Measurements from ENCODE around the gene GRIA4.

Gene GRIA4

GRCh38 chr11:105609832-105610781 lies at the start of gene GRIA4:
GRIA4 (plus strand) TSS chr11:105610073; CDS start chr11:105610998, 925 bp downstream.
- peak; percentile 12 for DNase-seq

GRCh38 chr11:105573091-105573490 lies 36.8 kb upstream of the GRIA4 start:
- DNase-seq, result no peak

GRCh38 chr11:105574974-105575373 lies 34.9 kb upstream of the GRIA4 start:
- DNase-seq, result no peak

GRCh38 chr11:105577641-105578040 lies 32.2 kb upstream of the GRIA4 start:
- no peak for DNase-seq

- no peak for DNase-seq
Observed at GRCh38 chr11:105579111-105579510, 30.8 kb upstream of the GRIA4 start.

- no peak for DNase-seq
Observed at GRCh38 chr11:105582497-105582896, 27.4 kb upstream of the GRIA4 start.

- DNase-seq, result no peak
Observed at GRCh38 chr11:105588001-105588400, 21.9 kb upstream of the GRIA4 start.

- no peak for DNase-seq
Observed at GRCh38 chr11:105589346-105589745, 20.5 kb upstream of the GRIA4 start.

GRCh38 chr11:105592035-105592434 lies 17.8 kb upstream of the GRIA4 start:
- DNase-seq, result no peak

GRCh38 chr11:105598371-105598770 lies 11.5 kb upstream of the GRIA4 start:
- DNase-seq, result no peak

GRCh38 chr11:105603156-105603555 lies 6.7 kb upstream of the GRIA4 start:
- DNase-seq, result no peak

GRCh38 chr11:105609341-105609781 lies 512 bp upstream of the GRIA4 start:
- DNase-seq, result no peak

GRCh38 chr11:105610871-105611571 lies 1.1 kb downstream of the GRIA4 start:
- no peak for DNase-seq

GRCh38 chr11:105611572-105612441 lies 1.9 kb downstream of the GRIA4 start:
- no peak for DNase-seq

- DNase-seq, result no peak
Observed at GRCh38 chr11:105612771-105613170, 2.9 kb downstream of the GRIA4 start.

GRCh38 chr11:105613183-105613582 lies 3.3 kb downstream of the GRIA4 start:
- no peak for DNase-seq

- DNase-seq, result no peak
Observed at GRCh38 chr11:105618343-105618955, 8.6 kb downstream of the GRIA4 start.

GRCh38 chr11:105619556-105619955 lies 9.7 kb downstream of the GRIA4 start:
- no peak for DNase-seq

GRCh38 chr11:105622016-105622415 lies 12.1 kb downstream of the GRIA4 start:
- no peak for DNase-seq

- no peak for DNase-seq
Observed at GRCh38 chr11:105632316-105632715, 22.4 kb downstream of the GRIA4 start.

- DNase-seq, result no peak
Observed at GRCh38 chr11:105635466-105635865, 25.6 kb downstream of the GRIA4 start.

GRCh38 chr11:105636496-105636895 lies 26.6 kb downstream of the GRIA4 start:
- no peak for DNase-seq

Measured in activated naive CD4-positive, alpha-beta T cell treated with anti-CD3 and anti-CD28 coated beads, Interleukin-2, amount 50 U/mL, for 16 hours (primary cell).